ENCODE data around the gene DNAJB6.

DNAJB6 gene

DNA sequence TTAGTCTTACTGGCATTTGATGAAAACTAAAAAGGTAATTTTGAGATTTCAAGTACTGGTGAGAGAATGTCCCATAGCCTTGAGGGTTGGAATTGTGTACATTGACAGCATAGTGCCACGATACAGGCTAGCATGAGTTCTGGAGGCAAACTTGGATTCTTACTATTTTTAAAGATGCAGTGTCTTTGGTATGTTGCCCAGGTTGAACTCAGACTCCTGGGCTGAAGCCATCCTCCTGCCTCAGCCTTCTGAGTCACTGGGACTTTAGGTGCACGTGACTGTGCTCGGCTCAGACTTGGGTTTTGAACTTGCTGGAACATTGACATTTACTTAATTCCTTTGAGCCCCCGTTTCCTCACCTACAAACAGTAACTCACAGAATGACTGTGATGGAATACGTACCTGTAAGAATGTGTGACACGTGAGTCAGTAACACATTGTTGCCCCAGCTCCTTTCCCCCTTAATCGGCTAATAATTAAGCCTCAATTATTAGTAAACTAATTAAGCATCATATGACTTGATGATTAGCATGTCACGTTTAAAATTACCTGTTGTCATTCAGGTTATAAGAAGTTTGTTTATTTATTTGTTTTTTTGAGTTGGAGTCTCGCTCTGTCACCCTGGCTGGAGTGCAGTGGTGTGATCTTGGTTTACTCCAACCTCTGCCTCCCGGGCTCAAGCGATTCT, 10.6 kb downstream of the DNAJB6 start:
- no peak overlapping the region for H2BK15ac ChIP-seq (replicated peaks; ENCODE audit: low read depth)

DNA sequence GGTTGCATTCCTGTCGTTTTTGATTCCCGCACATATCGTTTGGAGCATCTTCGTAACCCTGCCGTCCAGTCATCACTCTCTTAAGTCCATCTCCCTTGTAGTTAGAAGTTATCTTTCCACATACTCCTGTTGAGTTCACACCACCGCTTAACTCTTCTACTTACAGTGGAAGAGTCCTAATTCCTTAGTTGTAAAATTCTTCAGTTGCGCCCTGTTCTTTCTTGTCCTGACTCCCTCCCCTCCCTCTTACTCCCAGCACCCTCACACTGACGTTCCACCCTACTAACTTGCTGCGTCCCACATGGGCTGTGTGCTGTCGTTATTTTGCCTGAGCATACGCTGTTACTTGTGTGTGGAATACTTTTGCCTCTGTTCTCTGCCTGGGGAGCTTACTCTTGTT, 11.7 kb downstream of the DNAJB6 start:
- Histone ChIP-seq H3K27me3 (ENCODE audit: insufficient read depth, low read length, poor library complexity) (no peaks in the 10 kb centered on the region), H3K79me2 (ENCODE audit: control insufficient read depth, insufficient read depth, low read length) (peaks cover 91% of the 10 kb centered on the region), H3K79me1 (ENCODE audit: low read length) (peaks cover 7% of the 10 kb centered on the region), H2BK120ac (ENCODE audit: low read depth, low read length) (no peak overlapping the region), H3K23ac (ENCODE audit: low read length) (no peak overlapping the region), H4K8ac (ENCODE audit: low read depth, low read length) (no peak overlapping the region), H3K36me3 (ENCODE audit: control insufficient read depth, insufficient read depth, low read length) (no peaks in the 10 kb centered on the region), H3K18ac (ENCODE audit: low read length) (no peak overlapping the region), H3K27ac (ENCODE audit: low read depth, low read length) (no peak overlapping the region), H3K4me2 (ENCODE audit: low read length) (no peak overlapping the region), H3K4me1 (ENCODE audit: control insufficient read depth, low read depth, low read length) (peaks cover 6% of the 10 kb centered on the region), H3K4me3 (ENCODE audit: low read length) (no peak overlapping the region), H3K9ac (ENCODE audit: low read length) (peak overlapping the region; percentile 43), H3K56ac (ENCODE audit: low read length) (peak overlapping the region; percentile 62), H2AK5ac (ENCODE audit: low read length) (no peak overlapping the region), H4K5ac (ENCODE audit: low read length) (no peak overlapping the region), H3K4ac (ENCODE audit: low read depth, low read length) (no peak overlapping the region), H2BK5ac (ENCODE audit: low read length) (no peak overlapping the region), H2BK15ac (replicated peaks; ENCODE audit: low read depth) (no peak overlapping the region)
- no CpG with 5 or more reads among the region's 11 CpGs for WGBS (ENCODE audit: extremely low coverage, insufficient coverage, low lambda C conversion rate)
- DNase-seq, result no peak

More for the DNA sequence above, 10.6 kb downstream of the DNAJB6 start:
- Histone ChIP-seq H2BK5ac (ENCODE audit: low read length) (no peak overlapping the region), H3K4me3 (ENCODE audit: low read length) (no peak overlapping the region), H3K36me3 (ENCODE audit: control insufficient read depth, insufficient read depth, low read length) (no peaks in the 10 kb centered on the region), H3K18ac (ENCODE audit: low read length) (no peak overlapping the region), H3K4me2 (ENCODE audit: low read length) (no peak overlapping the region), H3K79me2 (ENCODE audit: control insufficient read depth, insufficient read depth, low read length) (peaks cover 91% of the 10 kb centered on the region), H2AK5ac (ENCODE audit: low read length) (no peak overlapping the region), H4K8ac (ENCODE audit: low read depth, low read length) (no peak overlapping the region), H3K27ac (ENCODE audit: low read depth, low read length) (no peak overlapping the region), H3K79me1 (ENCODE audit: low read length) (peaks cover 5% of the 10 kb centered on the region), H4K5ac (ENCODE audit: low read length) (no peak overlapping the region), H2BK120ac (ENCODE audit: low read depth, low read length) (no peak overlapping the region), H3K9ac (ENCODE audit: low read length) (no peak overlapping the region), H3K27me3 (ENCODE audit: insufficient read depth, low read length, poor library complexity) (no peaks in the 10 kb centered on the region), H3K4me1 (ENCODE audit: control insufficient read depth, low read depth, low read length) (peaks cover 6% of the 10 kb centered on the region), H3K56ac (ENCODE audit: low read length) (no peak overlapping the region), H3K4ac (ENCODE audit: low read depth, low read length) (no peak overlapping the region), H3K23ac (ENCODE audit: low read length) (no peak overlapping the region)
- WGBS (ENCODE audit: extremely low coverage, insufficient coverage, low lambda C conversion rate), result no CpG with 5 or more reads among the region's 11 CpGs
- DNase-seq, result no peak

DNA sequence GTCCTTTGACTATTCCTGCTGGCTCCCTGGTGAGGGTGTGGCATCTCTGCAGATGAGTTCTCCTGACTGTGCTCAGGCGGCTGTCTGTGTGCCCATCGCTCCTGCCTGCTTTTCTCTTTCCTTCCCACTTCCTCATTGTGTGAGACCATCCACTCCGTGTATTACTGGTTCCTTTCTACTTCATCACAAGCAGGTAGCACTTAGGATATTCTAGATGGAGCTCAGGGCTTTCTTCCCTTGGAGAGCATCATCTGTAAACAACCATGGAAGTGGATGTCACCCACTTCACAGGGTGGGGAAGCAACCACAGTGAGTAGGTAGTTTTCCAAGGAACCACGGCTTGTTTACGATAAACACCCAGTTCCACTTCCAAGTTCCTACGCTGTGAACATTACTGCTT, 15.7 kb downstream of the DNAJB6 start:
- Histone ChIP-seq H3K36me3 (ENCODE audit: control insufficient read depth, insufficient read depth, low read length) (no peaks in the 10 kb centered on the region), H2BK5ac (ENCODE audit: low read length) (no peak overlapping the region), H3K4ac (ENCODE audit: low read depth, low read length) (no peak overlapping the region), H3K4me3 (ENCODE audit: low read length) (no peak overlapping the region), H3K27ac (ENCODE audit: low read depth, low read length) (no peak overlapping the region), H4K8ac (ENCODE audit: low read depth, low read length) (no peak overlapping the region), H2BK120ac (ENCODE audit: low read depth, low read length) (no peak overlapping the region), H4K5ac (ENCODE audit: low read length) (no peak overlapping the region), H2BK15ac (replicated peaks; ENCODE audit: low read depth) (no peak overlapping the region), H3K18ac (ENCODE audit: low read length) (no peak overlapping the region), H2AK5ac (ENCODE audit: low read length) (no peak overlapping the region), H3K79me1 (ENCODE audit: low read length) (peaks cover 8% of the 10 kb centered on the region), H3K9ac (ENCODE audit: low read length) (no peak overlapping the region), H3K4me1 (ENCODE audit: control insufficient read depth, low read depth, low read length) (peaks cover 6% of the 10 kb centered on the region), H3K4me2 (ENCODE audit: low read length) (no peak overlapping the region), H3K56ac (ENCODE audit: low read length) (no peak overlapping the region), H3K79me2 (ENCODE audit: control insufficient read depth, insufficient read depth, low read length) (peaks cover 90% of the 10 kb centered on the region), H3K27me3 (ENCODE audit: insufficient read depth, low read length, poor library complexity) (no peaks in the 10 kb centered on the region), H3K23ac (ENCODE audit: low read length) (peak overlapping the region; percentile 66)
- WGBS (ENCODE audit: extremely low coverage, insufficient coverage, low lambda C conversion rate), result no CpG with 5 or more reads among the region's 6 CpGs
- no peak for DNase-seq

DNA sequence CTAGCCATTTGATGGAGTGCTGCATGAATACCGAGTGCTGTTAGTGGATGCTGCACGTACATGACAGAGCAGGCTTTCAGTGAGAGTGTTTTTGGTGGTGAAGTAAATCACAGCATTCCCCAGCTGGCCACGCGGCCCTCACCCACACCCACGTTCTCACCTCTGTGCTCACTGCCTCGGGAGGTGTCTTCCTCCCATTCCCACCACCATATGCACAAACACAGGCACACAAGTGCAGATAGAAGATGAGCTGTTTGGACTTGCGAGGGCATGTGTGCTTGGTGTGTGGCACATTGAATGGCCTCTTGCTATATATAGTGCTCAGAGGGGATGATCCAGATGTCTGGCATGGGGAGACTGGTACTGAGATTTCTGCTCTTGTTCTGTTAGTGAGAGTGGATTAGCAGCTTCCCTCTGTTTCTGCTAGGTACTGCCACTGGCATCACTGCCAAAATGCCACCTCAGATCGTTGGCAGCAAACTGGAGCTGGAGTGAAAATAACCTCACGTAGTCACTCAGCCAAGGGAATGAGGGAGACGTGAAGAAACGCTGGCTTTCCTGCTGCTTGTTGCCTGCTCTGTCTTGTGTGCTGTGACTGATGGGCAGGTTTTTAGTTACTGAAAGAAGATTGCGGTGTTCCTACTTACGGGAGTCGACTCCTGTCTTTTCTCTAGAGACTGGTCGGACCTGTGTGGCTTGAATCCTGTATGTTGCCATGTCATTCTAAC, 19.1 kb downstream of the DNAJB6 start:
- Histone ChIP-seq H3K27ac (ENCODE audit: low read depth, low read length) (no peak overlapping the region), H3K4ac (ENCODE audit: low read depth, low read length) (no peak overlapping the region), H2BK5ac (ENCODE audit: low read length) (no peak overlapping the region), H2AK5ac (ENCODE audit: low read length) (no peak overlapping the region), H2BK120ac (ENCODE audit: low read depth, low read length) (no peak overlapping the region), H3K18ac (ENCODE audit: low read length) (no peak overlapping the region), H3K9ac (ENCODE audit: low read length) (no peak overlapping the region), H3K56ac (ENCODE audit: low read length) (peak overlapping the region; percentile 62), H4K5ac (ENCODE audit: low read length) (no peak overlapping the region), H3K79me2 (ENCODE audit: control insufficient read depth, insufficient read depth, low read length) (peaks cover 89% of the 10 kb centered on the region), H3K4me1 (ENCODE audit: control insufficient read depth, low read depth, low read length) (peaks cover 2% of the 10 kb centered on the region), H4K8ac (ENCODE audit: low read depth, low read length) (no peak overlapping the region), H3K4me3 (ENCODE audit: low read length) (no peak overlapping the region), H3K36me3 (ENCODE audit: control insufficient read depth, insufficient read depth, low read length) (peaks cover 4% of the 10 kb centered on the region), H3K4me2 (ENCODE audit: low read length) (no peak overlapping the region), H3K79me1 (ENCODE audit: low read length) (peaks cover 17% of the 10 kb centered on the region), H2BK15ac (replicated peaks; ENCODE audit: low read depth) (no peak overlapping the region), H3K23ac (ENCODE audit: low read length) (peak overlapping the region; percentile 92), H3K27me3 (ENCODE audit: insufficient read depth, low read length, poor library complexity) (no peaks in the 10 kb centered on the region)
- DNase-seq, result no peak
- no CpG with 5 or more reads among the region's 15 CpGs for WGBS (ENCODE audit: extremely low coverage, insufficient coverage, low lambda C conversion rate)

DNA sequence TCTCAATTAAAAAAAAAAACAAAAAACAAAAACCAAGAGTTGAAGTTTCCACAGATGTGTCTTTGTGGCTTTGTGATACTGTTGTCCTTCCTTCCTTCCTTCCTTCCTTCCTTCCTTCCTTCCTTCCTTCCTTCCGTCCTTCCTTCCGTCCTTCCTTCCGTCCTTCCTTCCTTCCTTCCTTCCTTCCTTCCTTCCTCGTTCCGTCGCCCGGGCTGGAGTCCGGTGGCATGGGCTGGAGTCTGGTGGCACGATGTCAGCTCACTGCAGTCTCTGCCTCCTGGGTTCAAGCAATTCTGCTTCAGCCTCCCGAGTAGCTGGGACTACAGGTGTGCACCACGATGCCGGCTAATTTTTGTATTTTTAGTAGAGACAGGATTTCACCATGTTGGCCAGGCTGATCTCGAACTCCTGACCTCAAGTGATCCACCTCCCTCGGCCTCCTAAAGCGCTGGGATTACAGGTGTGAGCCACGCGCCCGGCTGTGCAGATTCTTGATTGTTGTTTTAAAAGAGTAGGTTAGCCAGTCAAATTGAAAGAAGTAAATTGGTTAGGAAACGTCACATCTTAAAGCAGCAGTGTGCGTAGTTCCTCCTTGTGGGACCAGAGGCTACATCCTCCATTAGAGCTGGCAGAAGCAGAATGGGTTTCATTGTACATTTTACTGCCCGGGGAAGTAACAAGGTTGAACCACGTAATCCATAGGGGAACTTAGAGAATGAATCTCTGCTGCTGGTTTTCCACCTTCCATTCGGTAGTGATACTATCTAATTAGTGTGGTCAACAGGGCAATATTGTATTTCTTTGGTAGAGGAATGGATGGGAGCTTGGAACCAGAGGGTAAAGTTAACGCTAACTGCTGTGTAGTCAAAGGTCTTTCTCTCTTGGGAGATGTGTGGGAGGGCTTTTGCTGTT, 20.6 kb downstream of the DNAJB6 start:
- H3K23ac ChIP-seq (ENCODE audit: low read length), result peak overlapping the region; percentile 35
- no peak overlapping the region for H3K56ac ChIP-seq (ENCODE audit: low read length)
- no peak overlapping the region for H3K9ac ChIP-seq (ENCODE audit: low read length)
- no peak overlapping the region for H2BK5ac ChIP-seq (ENCODE audit: low read length)
- H3K27me3 ChIP-seq (ENCODE audit: insufficient read depth, low read length, poor library complexity), result no peaks in the 10 kb centered on the region
- no peak overlapping the region for H2BK120ac ChIP-seq (ENCODE audit: low read depth, low read length)
- H3K36me3 ChIP-seq (ENCODE audit: control insufficient read depth, insufficient read depth, low read length), result peaks cover 6% of the 10 kb centered on the region
- H3K4ac ChIP-seq (ENCODE audit: low read depth, low read length), result no peak overlapping the region
- H3K79me1 ChIP-seq (ENCODE audit: low read length), result peaks cover 20% of the 10 kb centered on the region
- peaks cover 86% of the 10 kb centered on the region for H3K79me2 ChIP-seq (ENCODE audit: control insufficient read depth, insufficient read depth, low read length)
- H3K4me2 ChIP-seq (ENCODE audit: low read length), result no peak overlapping the region
- no CpG with 5 or more reads among the region's 24 CpGs for WGBS (ENCODE audit: extremely low coverage, insufficient coverage, low lambda C conversion rate)
- H3K4me1 ChIP-seq (ENCODE audit: control insufficient read depth, low read depth, low read length), result peaks cover 2% of the 10 kb centered on the region
- no peak overlapping the region for H3K18ac ChIP-seq (ENCODE audit: low read length)
- H4K8ac ChIP-seq (ENCODE audit: low read depth, low read length), result no peak overlapping the region
- no peak overlapping the region for H4K5ac ChIP-seq (ENCODE audit: low read length)
- no peak overlapping the region for H2BK15ac ChIP-seq (replicated peaks; ENCODE audit: low read depth)
- no peak overlapping the region for H2AK5ac ChIP-seq (ENCODE audit: low read length)
- no peak overlapping the region for H3K4me3 ChIP-seq (ENCODE audit: low read length)
- H3K27ac ChIP-seq (ENCODE audit: low read depth, low read length), result no peak overlapping the region
- no peak for DNase-seq
